Uterus (tissue), 4 donors: ENCODE results near the gene PLAU. TPM values are rescaled to one million over a fixed set of nuclear protein-coding genes. Genes with fewer than 3 reads are reported as not detected.
"Not testable (repeated sequence)": the region's sequence is repeated elsewhere in the genome, so short reads cannot be mapped to it uniquely, and the experiment has no call there.

ENCODE experiments used
- DNase-seq, 2 donors: peaks; one replicate each; pipeline ENCODE4 v3.0.0-alpha.2; 2019 to 2020
- H3K27ac ChIP-seq, 2 donors: fragments of 200-600 bp; sonication (generic); 1 replicate in 1 of 2; 2 replicates in 1 of 2; pipeline ENCODE4 v1.5.1; 2016 to 2018
- H3K27me3 ChIP-seq, 2 donors: fragments of 200-600 bp; sonication (generic); one replicate each; pipeline ENCODE4 v1.5.1; 2018 to 2019; ENCODE audit warnings: control low read depth in 1 of 2
- H3K36me3 ChIP-seq, 2 donors: fragments of 200-600 bp; sonication (generic); one replicate each; pipeline ENCODE4 v1.5.1; 2019; ENCODE audit warnings: control low read depth in 1 of 2
- H3K4me1 ChIP-seq, 2 donors: fragments of 200-600 bp; sonication (generic); one replicate each; pipeline ENCODE4 v1.5.1; 2018 to 2019; ENCODE audit warnings: control low read depth in 1 of 2
- H3K4me3 ChIP-seq, 2 donors: fragments of 200-600 bp; sonication (generic); 1 replicate in 1 of 2; 2 replicates in 1 of 2; pipeline ENCODE4 v1.5.1; 2018 to 2019; ENCODE audit warnings: mild to moderate bottlenecking in 1 of 2
- H3K9me3 ChIP-seq, 2 donors: fragments of 200-600 bp; sonication (generic); one replicate each; pipeline ENCODE4 v1.5.1; 2019; ENCODE audit warnings: control low read depth in 1 of 2
- POLR2A ChIP-seq, 2 donors: fragments of 450-650 bp; IDR thresholded peaks; one replicate each; pipeline ENCODE4 v1.6.1; 2016; ENCODE audit warnings: antibody characterized with exemption in 2 of 2, mild to moderate bottlenecking in 1 of 2, moderate library complexity in 1 of 2
- intact Hi-C: fragments of 100-400 bp; cut with DNase I; formaldehyde crosslinking; loops from one replicate; pipeline ENCODE4 v1.15.1; 2023; ENCODE audit warnings: low total_unique reads
- total RNA-seq, 4 donors: library from RNA; depleted of rRNA in 3 of 4; stranded (reverse); fragments of >200 nt in 3 of 4; gene quantifications; one replicate each; pipeline versions ENCODE4 v1.1.0 to v1.2.4, GENCODE V29; 2014 to 2023
- TF ChIP-seq, protein P1 (sequence below), 4 experiments: fragments of 200-600 bp in 2 of 4; fragments of 450-650 bp in 2 of 4; sonication (generic) in 2 of 4; IDR thresholded peaks; one replicate each; pipeline ENCODE4 v1.5.1; 2016 to 2019; ENCODE audit warnings: antibody characterized with exemption in 4 of 4, mild to moderate bottlenecking in 2 of 4, moderate library complexity in 1 of 4
- donor health status: DM: yes; HTN: yes; CAD: no.

Gene PLAU
- total RNA-seq, 4 donors from 2014 or later = 1.8 to 15.3 (median 9.0) TPM

DNA sequence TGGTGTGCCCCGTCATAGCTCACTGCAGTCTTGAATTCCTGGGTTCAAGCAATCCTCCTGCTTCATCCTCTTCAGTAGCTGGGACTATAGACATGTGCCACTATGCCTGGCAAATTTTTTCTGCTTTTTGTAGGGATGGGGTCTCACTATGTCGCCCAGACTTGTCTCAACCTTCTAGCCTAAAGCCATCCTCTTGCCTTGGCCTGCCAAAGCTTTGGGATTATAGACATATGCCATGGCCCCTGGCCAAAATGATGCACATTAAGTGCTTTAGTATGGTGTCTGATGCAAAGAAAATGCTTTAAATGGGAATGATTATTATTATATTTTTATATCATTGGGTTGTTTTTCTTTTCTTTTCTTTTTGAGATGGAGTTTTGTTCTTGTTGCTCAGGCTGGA, 53.8 kb downstream of the PLAU start:
- Histone ChIP-seq H3K27me3 (no peaks in the 10 kb centered on the region), H3K4me3 (no peak overlapping the region), H3K36me3 (no peaks in the 10 kb centered on the region), H3K4me1 (no peaks in the 10 kb centered on the region), H3K9me3 (no peaks in the 10 kb centered on the region), H3K27ac (peak overlapping the region; percentile 87 to 93)
- DNase-seq = no peak
- intact Hi-C loops = no loop called here
- TF ChIP-seq, protein P1, sequence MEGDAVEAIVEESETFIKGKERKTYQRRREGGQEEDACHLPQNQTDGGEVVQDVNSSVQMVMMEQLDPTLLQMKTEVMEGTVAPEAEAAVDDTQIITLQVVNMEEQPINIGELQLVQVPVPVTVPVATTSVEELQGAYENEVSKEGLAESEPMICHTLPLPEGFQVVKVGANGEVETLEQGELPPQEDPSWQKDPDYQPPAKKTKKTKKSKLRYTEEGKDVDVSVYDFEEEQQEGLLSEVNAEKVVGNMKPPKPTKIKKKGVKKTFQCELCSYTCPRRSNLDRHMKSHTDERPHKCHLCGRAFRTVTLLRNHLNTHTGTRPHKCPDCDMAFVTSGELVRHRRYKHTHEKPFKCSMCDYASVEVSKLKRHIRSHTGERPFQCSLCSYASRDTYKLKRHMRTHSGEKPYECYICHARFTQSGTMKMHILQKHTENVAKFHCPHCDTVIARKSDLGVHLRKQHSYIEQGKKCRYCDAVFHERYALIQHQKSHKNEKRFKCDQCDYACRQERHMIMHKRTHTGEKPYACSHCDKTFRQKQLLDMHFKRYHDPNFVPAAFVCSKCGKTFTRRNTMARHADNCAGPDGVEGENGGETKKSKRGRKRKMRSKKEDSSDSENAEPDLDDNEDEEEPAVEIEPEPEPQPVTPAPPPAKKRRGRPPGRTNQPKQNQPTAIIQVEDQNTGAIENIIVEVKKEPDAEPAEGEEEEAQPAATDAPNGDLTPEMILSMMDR (IDR thresholded peaks at IDR 0.05) = no peak
- TF ChIP-seq POLR2A (IDR thresholded peaks at IDR 0.05) = no peak

DNA sequence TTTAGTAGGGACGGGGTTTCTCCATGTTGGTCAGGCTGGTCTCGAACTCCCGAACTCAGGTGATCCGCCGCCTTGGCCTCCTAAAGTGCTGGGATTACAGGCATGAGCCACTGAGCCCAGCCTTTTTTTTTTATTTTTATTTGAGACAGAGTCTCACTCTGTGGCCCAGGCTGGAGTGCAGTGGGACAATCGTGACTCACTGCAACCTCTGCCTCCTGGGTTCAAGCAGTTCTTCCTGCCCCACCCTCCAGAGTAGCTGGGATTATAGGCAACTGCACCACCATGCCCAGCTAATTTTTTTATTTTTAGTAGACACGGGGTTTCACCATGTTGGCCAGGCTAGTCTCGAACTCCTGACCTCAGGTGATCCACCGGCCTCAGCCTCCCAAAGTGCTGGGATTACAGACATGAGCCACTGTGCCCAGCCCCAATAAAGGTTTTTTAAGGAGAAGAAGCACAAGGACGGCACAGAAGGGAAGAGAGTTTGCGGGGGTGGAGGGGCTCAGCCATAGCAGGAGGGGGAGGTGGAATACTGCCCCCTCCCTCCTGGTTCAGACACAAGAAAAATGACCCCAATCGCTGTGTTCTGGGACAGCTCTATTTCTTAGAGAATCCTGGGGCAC, 54.4 kb downstream of the PLAU start:
- H3K4me1 ChIP-seq, H3K4me3 ChIP-seq, DNase-seq, H3K9me3 ChIP-seq, H3K36me3 ChIP-seq, H3K27me3 ChIP-seq, intact Hi-C loops: not testable (repeated sequence)
- H3K27ac ChIP-seq = peak overlapping the region; percentile 87 to 93

- Histone ChIP-seq H3K27ac (peak overlapping the region; percentile 87 to 93), H3K4me3 (no peak overlapping the region), H3K9me3 (no peaks in the 10 kb centered on the region), H3K36me3 (no peaks in the 10 kb centered on the region), H3K27me3 (no peaks in the 10 kb centered on the region), H3K4me1 (no peaks in the 10 kb centered on the region)
- intact Hi-C loops = no loop called here
- peak; percentile 61 for TF ChIP-seq POLR2A (IDR thresholded peaks at IDR 0.05)
- TF ChIP-seq, protein P1 (IDR thresholded peaks at IDR 0.05) = no peak
- peak; percentile 83 to 89 for DNase-seq
These were observed 55.2 kb downstream of the PLAU start for GRCh38 chr10:73965890-73966768.

- Histone ChIP-seq H3K36me3 (no peaks in the 10 kb centered on the region), H3K27me3 (no peaks in the 10 kb centered on the region), H3K4me1 (no peaks in the 10 kb centered on the region), H3K4me3 (no peak overlapping the region), H3K27ac (peak overlapping the region; percentile 87 to 93), H3K9me3 (no peaks in the 10 kb centered on the region)
- TF ChIP-seq, protein P1 (IDR thresholded peaks at IDR 0.05) = no peak
- no peak for TF ChIP-seq POLR2A (IDR thresholded peaks at IDR 0.05)
- intact Hi-C loops = no loop called here
- no peak for DNase-seq
These were observed 56.1 kb downstream of the PLAU start for GRCh38 chr10:73967022-73967429.

Other genes with a start within 250 kb of the PLAU start
- gene AGAP5, start 213.0 kb upstream of the PLAU start, total RNA-seq = 10 to 100 TPM in 1 of 4 donors, 1 to 10 TPM in 2, under 1 TPM in 1; 0.77 to 11.2 (median 3.7) TPM
- 10 to 100 TPM; 25.3 to 75.9 (median 40.1) TPM for gene SEC24C, start 166.8 kb upstream of the PLAU start, total RNA-seq
- 10 to 100 TPM in 2 of 4 donors, 1 to 10 TPM in 2; 7.1 to 15.3 (median 11.0) TPM for gene CHCHD1, start 129.1 kb upstream of the PLAU start, total RNA-seq
- 100 to 1,000 TPM in 2 of 4 donors, 10 to 100 TPM in 2; 61.4 to 112 (median 91.1) TPM for gene ZSWIM8, start 125.5 kb upstream of the PLAU start, total RNA-seq
- gene NDST2, start 99.5 kb upstream of the PLAU start, total RNA-seq = 10 to 100 TPM in 3 of 4 donors, 1 to 10 TPM in 1; 5.9 to 47.8 (median 14.1) TPM
- 10 to 100 TPM; 17.9 to 79.9 (median 40.0) TPM for gene CAMK2G, start 36.6 kb upstream of the PLAU start, total RNA-seq
- 100 to 1,000 TPM in 3 of 4 donors, 10 to 100 TPM in 1; 77.4 to 313 (median 215) TPM for gene VCL, start 87.0 kb downstream of the PLAU start, total RNA-seq
- 10 to 100 TPM; 13.8 to 37.8 (median 28.4) TPM for gene AP3M1, start 239.7 kb downstream of the PLAU start, total RNA-seq
- gene ADK, start 240.1 kb downstream of the PLAU start, total RNA-seq = 10 to 100 TPM; 12.6 to 41.1 (median 19.0) TPM